ENCODE data around the gene NR2F2. TPM values are rescaled to one million over a fixed set of nuclear protein-coding genes. Genes with fewer than 3 reads are reported as not detected.

Gene NR2F2
- polyA plus RNA-seq (2013, experiment 1 of 2) = 8.3 TPM
- 6.9 TPM for polyA plus RNA-seq (2013, experiment 2 of 2)

- peak within 1 kb of the TSS; percentile 89 for H3K27ac ChIP-seq (ENCODE audit: low read depth, low read length, severe bottlenecking)
- WGBS, 2 experiments (ENCODE audit: insufficient coverage in 2 of 2) = 0% methylated on average over 41 to 51 of the region's 78 CpGs
- peaks cover 11% of the 10 kb centered on the region for H3K36me3 ChIP-seq (ENCODE audit: control insufficient read depth, insufficient read depth, low read length)
- peak within 1 kb of the TSS; percentile 61 for H3K4me3 ChIP-seq (ENCODE audit: extremely low read depth, insufficient read depth, low read length, poor library complexity, severe bottlenecking)
- H3K9me3 ChIP-seq (ENCODE audit: control insufficient read depth, low read length) = no peaks in the 10 kb centered on the region
- H3K4me1 ChIP-seq (ENCODE audit: control insufficient read depth, insufficient read depth, low read length, poor library complexity, severe bottlenecking) = peaks cover 23% of the 10 kb centered on the region
These were observed at the start of gene NR2F2 for GRCh38 chr15:96330450-96331143. Gene NR2F2 (plus strand): TSS chr15:96330700. CDS start chr15:96332106, 1,406 bp downstream.

GRCh38 chr15:96285305-96285704 is 45.2 kb upstream of the NR2F2 start:
- Histone ChIP-seq H3K27ac (ENCODE audit: low read depth, low read length, severe bottlenecking) (peak overlapping the region; percentile 5), H3K9me3 (ENCODE audit: control insufficient read depth, low read length) (no peaks in the 10 kb centered on the region), H3K4me1 (ENCODE audit: control insufficient read depth, insufficient read depth, low read length, poor library complexity, severe bottlenecking) (peaks cover 19% of the 10 kb centered on the region), H3K4me3 (ENCODE audit: extremely low read depth, insufficient read depth, low read length, poor library complexity, severe bottlenecking) (no peak overlapping the region), H3K36me3 (ENCODE audit: control insufficient read depth, insufficient read depth, low read length) (no peaks in the 10 kb centered on the region)
- WGBS, 2 experiments (ENCODE audit: insufficient coverage in 2 of 2) = 64 to 66% methylated on average over 5 of the region's 11 CpGs

GRCh38 chr15:96285729-96286254 is 44.7 kb upstream of the NR2F2 start:
- Histone ChIP-seq H3K9me3 (ENCODE audit: control insufficient read depth, low read length) (no peaks in the 10 kb centered on the region), H3K4me3 (ENCODE audit: extremely low read depth, insufficient read depth, low read length, poor library complexity, severe bottlenecking) (no peak overlapping the region), H3K4me1 (ENCODE audit: control insufficient read depth, insufficient read depth, low read length, poor library complexity, severe bottlenecking) (peaks cover 19% of the 10 kb centered on the region), H3K36me3 (ENCODE audit: control insufficient read depth, insufficient read depth, low read length) (no peaks in the 10 kb centered on the region), H3K27ac (ENCODE audit: low read depth, low read length, severe bottlenecking) (no peak overlapping the region)
- 82 to 88% methylated on average over 11 to 13 of the region's 18 CpGs for whole genome bisulfite sequencing, 2 experiments (ENCODE audit: insufficient coverage in 2 of 2)

- H3K36me3 ChIP-seq (ENCODE audit: control insufficient read depth, insufficient read depth, low read length) = no peaks in the 10 kb centered on the region
- no peak overlapping the region for H3K27ac ChIP-seq (ENCODE audit: low read depth, low read length, severe bottlenecking)
- WGBS, 2 experiments (ENCODE audit: insufficient coverage in 2 of 2) = 88 to 98% methylated on average over 4 to 5 of the region's 5 CpGs
- no peaks in the 10 kb centered on the region for H3K9me3 ChIP-seq (ENCODE audit: control insufficient read depth, low read length)
- peaks cover 6% of the 10 kb centered on the region for H3K4me1 ChIP-seq (ENCODE audit: control insufficient read depth, insufficient read depth, low read length, poor library complexity, severe bottlenecking)
- no peak overlapping the region for H3K4me3 ChIP-seq (ENCODE audit: extremely low read depth, insufficient read depth, low read length, poor library complexity, severe bottlenecking)
These were observed 39.8 kb upstream of the NR2F2 start for GRCh38 chr15:96290679-96291078.

GRCh38 chr15:96292635-96293034 is 37.9 kb upstream of the NR2F2 start:
- no peak overlapping the region for H3K4me3 ChIP-seq (ENCODE audit: extremely low read depth, insufficient read depth, low read length, poor library complexity, severe bottlenecking)
- H3K9me3 ChIP-seq (ENCODE audit: control insufficient read depth, low read length) = peaks cover 11% of the 10 kb centered on the region
- WGBS, 2 experiments (ENCODE audit: insufficient coverage in 2 of 2) = no CpG with 5 or more reads among the region's 2 CpGs
- no peaks in the 10 kb centered on the region for H3K4me1 ChIP-seq (ENCODE audit: control insufficient read depth, insufficient read depth, low read length, poor library complexity, severe bottlenecking)
- no peak overlapping the region for H3K27ac ChIP-seq (ENCODE audit: low read depth, low read length, severe bottlenecking)
- no peaks in the 10 kb centered on the region for H3K36me3 ChIP-seq (ENCODE audit: control insufficient read depth, insufficient read depth, low read length)

GRCh38 chr15:96293441-96293840 is 37.1 kb upstream of the NR2F2 start:
- H3K27ac ChIP-seq (ENCODE audit: low read depth, low read length, severe bottlenecking) = no peak overlapping the region
- WGBS, 2 experiments (ENCODE audit: insufficient coverage in 2 of 2) = no CpG with 5 or more reads among the region's 4 CpGs
- no peaks in the 10 kb centered on the region for H3K4me1 ChIP-seq (ENCODE audit: control insufficient read depth, insufficient read depth, low read length, poor library complexity, severe bottlenecking)
- no peaks in the 10 kb centered on the region for H3K36me3 ChIP-seq (ENCODE audit: control insufficient read depth, insufficient read depth, low read length)
- H3K9me3 ChIP-seq (ENCODE audit: control insufficient read depth, low read length) = peaks cover 17% of the 10 kb centered on the region
- no peak overlapping the region for H3K4me3 ChIP-seq (ENCODE audit: extremely low read depth, insufficient read depth, low read length, poor library complexity, severe bottlenecking)

- H3K4me3 ChIP-seq (ENCODE audit: extremely low read depth, insufficient read depth, low read length, poor library complexity, severe bottlenecking) = no peak overlapping the region
- WGBS, 2 experiments (ENCODE audit: insufficient coverage in 2 of 2) = 59 to 60% methylated on average over 2 of the region's 4 CpGs
These were observed 35.7 kb upstream of the NR2F2 start for GRCh38 chr15:96294766-96295165.

GRCh38 chr15:96296264-96296663 is 34.2 kb upstream of the NR2F2 start:
- Histone ChIP-seq H3K4me1 (ENCODE audit: control insufficient read depth, insufficient read depth, low read length, poor library complexity, severe bottlenecking) (no peaks in the 10 kb centered on the region), H3K4me3 (ENCODE audit: extremely low read depth, insufficient read depth, low read length, poor library complexity, severe bottlenecking) (no peak overlapping the region), H3K9me3 (ENCODE audit: control insufficient read depth, low read length) (peaks cover 22% of the 10 kb centered on the region), H3K27ac (ENCODE audit: low read depth, low read length, severe bottlenecking) (no peak overlapping the region), H3K36me3 (ENCODE audit: control insufficient read depth, insufficient read depth, low read length) (no peaks in the 10 kb centered on the region)
- 100% methylated on average over 3 to 5 of the region's 9 CpGs for WGBS, 2 experiments (ENCODE audit: insufficient coverage in 2 of 2)

More at GRCh38 chr15:96294766-96295165, 35.7 kb upstream of the NR2F2 start:
- peaks cover 22% of the 10 kb centered on the region for H3K9me3 ChIP-seq (ENCODE audit: control insufficient read depth, low read length)
- no peaks in the 10 kb centered on the region for H3K4me1 ChIP-seq (ENCODE audit: control insufficient read depth, insufficient read depth, low read length, poor library complexity, severe bottlenecking)
- no peaks in the 10 kb centered on the region for H3K36me3 ChIP-seq (ENCODE audit: control insufficient read depth, insufficient read depth, low read length)
- no peak overlapping the region for H3K27ac ChIP-seq (ENCODE audit: low read depth, low read length, severe bottlenecking)

GRCh38 chr15:96297783-96298182 is 32.7 kb upstream of the NR2F2 start:
- Histone ChIP-seq H3K9me3 (ENCODE audit: control insufficient read depth, low read length) (peaks cover 22% of the 10 kb centered on the region), H3K36me3 (ENCODE audit: control insufficient read depth, insufficient read depth, low read length) (no peaks in the 10 kb centered on the region), H3K4me3 (ENCODE audit: extremely low read depth, insufficient read depth, low read length, poor library complexity, severe bottlenecking) (no peak overlapping the region), H3K4me1 (ENCODE audit: control insufficient read depth, insufficient read depth, low read length, poor library complexity, severe bottlenecking) (no peaks in the 10 kb centered on the region), H3K27ac (ENCODE audit: low read depth, low read length, severe bottlenecking) (no peak overlapping the region)
- WGBS, 2 experiments (ENCODE audit: insufficient coverage in 2 of 2) = 87 to 89% methylated on average over 3 to 4 of the region's 4 CpGs

- H3K4me3 ChIP-seq (ENCODE audit: extremely low read depth, insufficient read depth, low read length, poor library complexity, severe bottlenecking) = no peak overlapping the region
- peaks cover 22% of the 10 kb centered on the region for H3K9me3 ChIP-seq (ENCODE audit: control insufficient read depth, low read length)
- no peaks in the 10 kb centered on the region for H3K4me1 ChIP-seq (ENCODE audit: control insufficient read depth, insufficient read depth, low read length, poor library complexity, severe bottlenecking)
- no peak overlapping the region for H3K27ac ChIP-seq (ENCODE audit: low read depth, low read length, severe bottlenecking)
- 100% methylated on average over 1 of the region's 2 CpGs for WGBS, 2 experiments (ENCODE audit: insufficient coverage in 2 of 2)
- no peaks in the 10 kb centered on the region for H3K36me3 ChIP-seq (ENCODE audit: control insufficient read depth, insufficient read depth, low read length)
These were observed 32.3 kb upstream of the NR2F2 start for GRCh38 chr15:96298217-96298616.

- no peak overlapping the region for H3K4me3 ChIP-seq (ENCODE audit: extremely low read depth, insufficient read depth, low read length, poor library complexity, severe bottlenecking)
- H3K9me3 ChIP-seq (ENCODE audit: control insufficient read depth, low read length) = peaks cover 22% of the 10 kb centered on the region
- no peak overlapping the region for H3K27ac ChIP-seq (ENCODE audit: low read depth, low read length, severe bottlenecking)
- no peaks in the 10 kb centered on the region for H3K4me1 ChIP-seq (ENCODE audit: control insufficient read depth, insufficient read depth, low read length, poor library complexity, severe bottlenecking)
- WGBS, 2 experiments (ENCODE audit: insufficient coverage in 2 of 2) = 60 to 97% methylated on average over 1 to 4 of the region's 5 CpGs
- no peaks in the 10 kb centered on the region for H3K36me3 ChIP-seq (ENCODE audit: control insufficient read depth, insufficient read depth, low read length)
These were observed 29.7 kb upstream of the NR2F2 start for GRCh38 chr15:96300836-96301235.

Measured in mesodermal cell (in vitro differentiated cells).